22Rv1 (cell line): ENCODE measurements around the gene ANTXRL.

Experiments used
- CTCF ChIP-seq: fragments of 450-650 bp; IDR thresholded peaks from 2 replicates; pipeline ENCODE4 v1.5.1; 2017; ENCODE audit warnings: mild to moderate bottlenecking
- ZFX ChIP-seq: fragments of 450-650 bp; IDR thresholded peaks from 2 replicates; pipeline ENCODE4 v1.6.1; 2017; ENCODE audit warnings: antibody characterized with exemption, borderline replicate concordance

- TF ChIP-seq CTCF = no peak
- no peak for TF ChIP-seq ZFX
Measured at GRCh38 chr10:46254467-46254866, 32.3 kb upstream of the ANTXRL start.
